Lung (tissue), 12 donors: ENCODE data around the gene SOX5. TPM values are rescaled to one million over a fixed set of nuclear protein-coding genes. Genes with fewer than 3 reads are reported as not detected.

ENCODE experiments used
- ATAC-seq: fragments of 200-7000 bp; cut with Tn5 transposase; one replicate; pipeline ENCODE4 v1.9.1; 2020; ENCODE audit warnings: moderate number of reproducible peaks; ENCODE audit not compliant: insufficient read depth, low FRiP score
- DNase-seq, 3 donors: peaks; one replicate each; pipeline ENCODE4 v3.0.0-alpha.2; 2013 to 2017
- H3K27ac ChIP-seq, 2 donors: one replicate each; pipeline ENCODE4 v1.5.1; 2013; ENCODE audit warnings: mild to moderate bottlenecking in 2 of 2, moderate library complexity in 2 of 2, control low read depth in 1 of 2, inconsistent platforms in 1 of 2, low read depth in 1 of 2, low read length in 1 of 2
- H3K27me3 ChIP-seq, 3 donors: one replicate each; pipeline ENCODE4 v1.5.1; 2013; ENCODE audit warnings: low read length in 2 of 3; ENCODE audit not compliant: control insufficient read depth in 3 of 3, insufficient read depth in 3 of 3
- H3K36me3 ChIP-seq, 4 donors: one replicate each; pipeline ENCODE4 v1.5.1; 2013; ENCODE audit warnings: low read length in 4 of 4, mild to moderate bottlenecking in 1 of 4, moderate library complexity in 1 of 4; ENCODE audit not compliant: control insufficient read depth in 4 of 4, insufficient read depth in 4 of 4
- H3K4me1 ChIP-seq, 5 donors: one replicate each; pipeline ENCODE4 v1.5.1; 2013; ENCODE audit warnings: low read length in 5 of 5, mild to moderate bottlenecking in 2 of 5, moderate library complexity in 1 of 5; ENCODE audit not compliant: control insufficient read depth in 5 of 5, insufficient read depth in 5 of 5
- H3K4me3 ChIP-seq: one replicate; pipeline ENCODE4 v1.5.1; 2013; ENCODE audit warnings: mild to moderate bottlenecking, control low read depth, moderate library complexity
- H3K9ac ChIP-seq, 2 donors: one replicate each; pipeline ENCODE4 v1.5.1; 2013; ENCODE audit warnings: low read length in 2 of 2, control low read depth in 1 of 2; ENCODE audit not compliant: insufficient read depth in 1 of 2
- H3K9me3 ChIP-seq, 4 donors: one replicate each; pipeline ENCODE4 v1.5.1; 2013; ENCODE audit warnings: low read length in 3 of 4, mild to moderate bottlenecking in 1 of 4, moderate library complexity in 1 of 4; ENCODE audit not compliant: control insufficient read depth in 4 of 4, insufficient read depth in 3 of 4
- WGBS, 2 donors: extraction: QIAGEN DNeasy Blood & Tissue Kit; methylation state at CpG; one replicate each; pipeline ENCODE4 v1.1.7; 2013; 5-methylcytosine and 5-hydroxymethylcytosine counted together
- polyA plus RNA-seq, 2 donors: library from polyadenylated mRNA; stranded (reverse); fragments of 200-250 nt; gene quantifications; one replicate each; pipeline ENCODE4 v1.2.1, GENCODE V29; 2013
- total RNA-seq, 2 donors: library from RNA; depleted of rRNA in 1 of 2; stranded (reverse); fragments of >200 nt in 1 of 2; gene quantifications; one replicate each; pipeline ENCODE4 v1.2.1, GENCODE V29; 2014 to 2021
- TF ChIP-seq, protein P1 (sequence below): IDR thresholded peaks from 2 replicates; pipeline ENCODE4 v1.5.1; 2012; ENCODE audit warnings: mild to moderate bottlenecking; ENCODE audit errors: control extremely low read depth, extremely low read depth
- donor health status: control.
- donor health status: control.
- donor health status: Bipolar disorder and iron deficiency.
- donor health status: healthy.
- donor health status: DM: yes; HTN: yes; CAD: no.

SOX5 gene
- total and polyA plus RNA-seq, 4 donors = 1.0 to 71.4 (median 7.2) TPM

DNA sequence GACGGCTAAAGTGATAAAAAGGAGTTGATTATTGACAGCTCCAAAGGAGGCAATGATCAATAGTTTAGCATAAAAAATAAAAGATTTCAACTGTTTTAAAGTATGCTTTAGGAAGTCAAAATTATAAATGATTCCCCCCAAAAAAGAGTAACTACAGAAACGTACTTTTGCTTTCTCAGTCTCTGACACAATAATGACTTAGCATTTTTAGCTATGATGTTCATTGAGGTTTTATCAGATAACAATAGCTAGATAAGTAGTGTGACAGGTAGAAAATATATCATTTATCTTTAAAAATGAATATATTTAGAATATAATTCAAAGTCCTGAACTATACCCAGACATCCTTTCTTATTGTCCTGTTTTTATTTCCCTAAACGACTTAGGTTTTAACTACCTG is 352.9 kb downstream of the SOX5 start:
- no peak overlapping the region for H3K27ac ChIP-seq
- H3K9ac ChIP-seq = no peak overlapping the region
- no peak overlapping the region for H3K4me3 ChIP-seq
- no peaks in the 10 kb centered on the region for H3K27me3 ChIP-seq
- DNase-seq = no peak
- H3K36me3 ChIP-seq = no peaks in the 10 kb centered on the region
- TF ChIP-seq, protein P1, sequence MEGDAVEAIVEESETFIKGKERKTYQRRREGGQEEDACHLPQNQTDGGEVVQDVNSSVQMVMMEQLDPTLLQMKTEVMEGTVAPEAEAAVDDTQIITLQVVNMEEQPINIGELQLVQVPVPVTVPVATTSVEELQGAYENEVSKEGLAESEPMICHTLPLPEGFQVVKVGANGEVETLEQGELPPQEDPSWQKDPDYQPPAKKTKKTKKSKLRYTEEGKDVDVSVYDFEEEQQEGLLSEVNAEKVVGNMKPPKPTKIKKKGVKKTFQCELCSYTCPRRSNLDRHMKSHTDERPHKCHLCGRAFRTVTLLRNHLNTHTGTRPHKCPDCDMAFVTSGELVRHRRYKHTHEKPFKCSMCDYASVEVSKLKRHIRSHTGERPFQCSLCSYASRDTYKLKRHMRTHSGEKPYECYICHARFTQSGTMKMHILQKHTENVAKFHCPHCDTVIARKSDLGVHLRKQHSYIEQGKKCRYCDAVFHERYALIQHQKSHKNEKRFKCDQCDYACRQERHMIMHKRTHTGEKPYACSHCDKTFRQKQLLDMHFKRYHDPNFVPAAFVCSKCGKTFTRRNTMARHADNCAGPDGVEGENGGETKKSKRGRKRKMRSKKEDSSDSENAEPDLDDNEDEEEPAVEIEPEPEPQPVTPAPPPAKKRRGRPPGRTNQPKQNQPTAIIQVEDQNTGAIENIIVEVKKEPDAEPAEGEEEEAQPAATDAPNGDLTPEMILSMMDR = no peak
- WGBS, 2 donors = 75 to 80% methylated on average over 3 of the region's 3 CpGs
- H3K4me1 ChIP-seq = no peaks in the 10 kb centered on the region
- no peak for ATAC-seq
- H3K9me3 ChIP-seq = peaks cover 0 to 3% (median 0%) of the 10 kb centered on the region in 4 donors

- H3K9me3 ChIP-seq = no peaks in the 10 kb centered on the region
- H3K27me3 ChIP-seq = no peaks in the 10 kb centered on the region
- DNase-seq = no peak
- H3K9ac ChIP-seq = no peak overlapping the region
- ATAC-seq = no peak
- no peaks in the 10 kb centered on the region for H3K4me1 ChIP-seq
- WGBS, 2 donors = 69 to 78% methylated on average over 4 of the region's 4 CpGs
- no peaks in the 10 kb centered on the region for H3K36me3 ChIP-seq
- TF ChIP-seq, protein P1 = no peak
- no peak overlapping the region for H3K4me3 ChIP-seq
- no peak overlapping the region for H3K27ac ChIP-seq
These were observed 361.5 kb downstream of the SOX5 start for GRCh38 chr12:23587833-23588559.

- WGBS, 2 donors = 84 to 90% methylated on average over 11 of the region's 11 CpGs
- Histone ChIP-seq H3K9me3 (peaks cover 0 to 1% (median 0%) of the 10 kb centered on the region in 4 donors), H3K9ac (no peak overlapping the region), H3K4me3 (no peak overlapping the region), H3K36me3 (no peaks in the 10 kb centered on the region), H3K27ac (no peak overlapping the region), H3K27me3 (no peaks in the 10 kb centered on the region), H3K4me1 (no peaks in the 10 kb centered on the region)
- DNase-seq (no peak), ATAC-seq (no peak)
- TF ChIP-seq, protein P1 = no peak
These were observed 363.7 kb downstream of the SOX5 start for GRCh38 chr12:23585782-23586163.
